Endothelial cell of umbilical vein (primary cell): ENCODE results near the gene RAMP1. TPM values are rescaled to one million over a fixed set of nuclear protein-coding genes. Genes with fewer than 3 reads are reported as not detected.

Experiments
- BruUV-seq: library from RNA; stranded (reverse); fragments of 400-500 nt; replicated peaks from 2 replicates; lab custom pipeline; 2021; lab: Mats Ljungman, UMichigan
- CTCF ChIA-PET: fragments of 300-600, 350-600 bp; sonication (Branson Sonifier 250); formaldehyde crosslinking; loops from one replicate; lab custom pipeline; 2021; ENCODE audit warnings: antibody characterized with exemption, inconsistent platforms; lab: Charles Lee
- POLR2A ChIA-PET: fragments of 300-600, 350-600 bp; sonication (Branson Sonifier 250); formaldehyde crosslinking; loops from one replicate; lab custom pipeline; 2021; ENCODE audit warnings: antibody characterized with exemption, inconsistent platforms; lab: Charles Lee
- DNase-seq: peaks from one replicate; pipeline ENCODE4 v3.0.0-alpha.2; 2011; ENCODE audit warnings: low read depth, low spot score
- FAIRE-seq: peaks from 2 replicates; lab custom pipeline; 2011; peaks lifted over from hg19 to GRCh38; lab: Jason Lieb, UNC
- H2AFZ ChIP-seq: 2 replicates; pipeline ENCODE4 v1.6.0; 2012; ENCODE audit warnings: low read depth, low read length, control low read depth, inconsistent platforms
- H3K27ac ChIP-seq: 2 replicates; pipeline ENCODE4 v1.5.1; 2011; ENCODE audit warnings: low read depth, mild to moderate bottlenecking, control low read depth, low read length, moderate library complexity; ENCODE audit not compliant: insufficient read depth
- H3K27me3 ChIP-seq, 2 experiments: 2 replicates each; pipeline versions ENCODE4 v1.6.0 to v1.6.1; 2011; ENCODE audit warnings: low read length in 2 of 2, mixed read lengths in 1 of 2; ENCODE audit not compliant: control insufficient read depth in 2 of 2, insufficient read depth in 2 of 2
- H3K36me3 ChIP-seq, 2 experiments: 2 replicates in 1 of 2; 3 replicates in 1 of 2; pipeline ENCODE4 v1.5.1; 2011; ENCODE audit warnings: low read length in 2 of 2, mild to moderate bottlenecking in 1 of 2, moderate library complexity in 1 of 2; ENCODE audit not compliant: control insufficient read depth in 2 of 2, insufficient read depth in 2 of 2; ENCODE audit errors: extremely low read depth in 1 of 2
- H3K4me1 ChIP-seq: 3 replicates; pipeline ENCODE4 v1.5.1; 2011; ENCODE audit warnings: mild to moderate bottlenecking, low read length; ENCODE audit not compliant: control insufficient read depth, insufficient read depth; ENCODE audit errors: extremely low read depth
- H3K4me2 ChIP-seq: 2 replicates; pipeline ENCODE4 v1.6.1; 2011; ENCODE audit warnings: low read length, control low read depth, mixed read lengths; ENCODE audit not compliant: insufficient read depth
- H3K4me3 ChIP-seq, 3 experiments: fragments of 200-600 bp in 1 of 3; sonication (generic), shearing (Covaris generic) in 1 of 3; replicated peaks in 1 of 3; 2 replicates each; pipeline ENCODE4 v1.5.1; 2011 to 2016; ENCODE audit warnings: control low read depth in 3 of 3, low read length in 3 of 3, mild to moderate bottlenecking in 2 of 3, inconsistent platforms in 1 of 3, low read depth in 1 of 3, moderate library complexity in 1 of 3; ENCODE audit not compliant: insufficient read depth in 1 of 3
- H3K79me2 ChIP-seq: 2 replicates; pipeline ENCODE4 v1.6.0; 2012; ENCODE audit warnings: low read length, inconsistent platforms; ENCODE audit not compliant: control insufficient read depth, insufficient read depth
- H3K9ac ChIP-seq: replicated peaks from 2 replicates; pipeline ENCODE3; 2011; ENCODE audit warnings: low read length, control low read depth; ENCODE audit not compliant: insufficient read depth; ENCODE audit errors: extremely low read depth
- H3K9me1 ChIP-seq: replicated peaks from 3 replicates; pipeline ENCODE4 v1.6.0; 2011; ENCODE audit warnings: mild to moderate bottlenecking, low read length; ENCODE audit not compliant: control insufficient read depth, insufficient read depth; ENCODE audit errors: extremely low read depth
- H3K9me3 ChIP-seq: replicated peaks from 2 replicates; pipeline ENCODE4 v1.5.1; 2012; ENCODE audit warnings: low read length, inconsistent platforms; ENCODE audit not compliant: control insufficient read depth, insufficient read depth
- H4K20me1 ChIP-seq: replicated peaks from 2 replicates; pipeline ENCODE3; 2011; ENCODE audit warnings: mild to moderate bottlenecking, low read length; ENCODE audit not compliant: control insufficient read depth, insufficient read depth; ENCODE audit errors: extremely low read depth
- CTCF ChIP-seq, 2 donors: IDR thresholded peaks; 1 replicate in 1 of 2; 2 replicates in 1 of 2; pipeline ENCODE4 v1.5.1; 2011; ENCODE audit warnings: low read length in 2 of 2, mild to moderate bottlenecking in 2 of 2, moderate library complexity in 2 of 2, control low read depth in 1 of 2, inconsistent platforms in 1 of 2, low read depth in 1 of 2; ENCODE audit not compliant: insufficient read depth in 1 of 2; ENCODE audit errors: extremely low read depth in 1 of 2
- EZH2 ChIP-seq: IDR thresholded peaks from 2 replicates; pipeline ENCODE4 v1.6.1; 2012; ENCODE audit warnings: borderline replicate concordance, low read depth, mild to moderate bottlenecking, moderate library complexity, low read length, inconsistent platforms; ENCODE audit not compliant: severe bottlenecking
- FOS ChIP-seq: IDR thresholded peaks from 2 replicates; pipeline ENCODE4 v1.6.1; 2011; ENCODE audit warnings: mild to moderate bottlenecking, low read length, moderate library complexity, borderline replicate concordance; ENCODE audit not compliant: insufficient read depth
- GATA2 ChIP-seq: IDR thresholded peaks from 2 replicates; pipeline ENCODE4 v1.7.0; 2011; ENCODE audit warnings: low read depth, mild to moderate bottlenecking, moderate library complexity, mixed read lengths, low read length; ENCODE audit not compliant: insufficient read length, insufficient read depth
- JUN ChIP-seq: IDR thresholded peaks from 2 replicates; pipeline ENCODE4 v1.6.1; 2011; ENCODE audit warnings: borderline replicate concordance, low read depth; ENCODE audit not compliant: insufficient read length, insufficient read depth
- MAX ChIP-seq: IDR thresholded peaks from 2 replicates; pipeline ENCODE4 v1.6.1; 2011; ENCODE audit not compliant: insufficient read depth, insufficient read length
- MYC ChIP-seq: IDR thresholded peaks from one replicate; pipeline ENCODE4 v1.6.1; 2011; ENCODE audit warnings: mild to moderate bottlenecking, low read depth, low read length
- POLR2A ChIP-seq: IDR thresholded peaks from 2 replicates; pipeline ENCODE4 v1.6.1; 2012; ENCODE audit warnings: low read depth, mild to moderate bottlenecking, control low read depth, low read length
- POLR2AphosphoS5 ChIP-seq: IDR thresholded peaks from 2 replicates; pipeline ENCODE4 v1.6.1; 2012; ENCODE audit warnings: low read depth, mild to moderate bottlenecking, control low read depth, low read length, moderate library complexity; ENCODE audit not compliant: insufficient read depth
- dilution Hi-C: fragments of 300-500 bp; cut with MboI; formaldehyde crosslinking; loops from one replicate; pipeline ENCODE4 v1.15.0; 2019; ENCODE audit warnings: low sequenced_read_pairs; ENCODE audit not compliant: extremely low pct_ligation_motif_present
- intact Hi-C: fragments of 100-400 bp; cut with micrococcal nuclease; formaldehyde crosslinking; loops from one replicate; pipeline ENCODE4 v1.10.0; 2022
- polyA plus RNA-seq, 4 experiments: library from polyadenylated mRNA; depleted of rRNA in 3 of 4; stranded (reverse) in 3 of 4; unstranded in 1 of 4; fragments of >200 nt; gene quantifications; 2 replicates each; pipeline versions ENCODE4 v1.2.1 to v1.2.3, GENCODE V29; 2011 to 2012; ENCODE audit warnings: missing spikeins in 1 of 4
- total RNA-seq: library from RNA; stranded (reverse); gene quantifications from 2 replicates; pipeline ENCODE4 v1.2.3, GENCODE V29; 2021

The RAMP1 gene
- total and polyA plus RNA-seq, 2 donors (not counting 3 experiments of a cell fraction or from before 2014, with no cell fraction given): 0.18 TPM; not detected in 1

- Histone ChIP-seq H3K4me1 (no peaks in the 10 kb centered on the region), H3K27me3 (no peaks in the 10 kb centered on the region), H3K27ac (no peak overlapping the region), H3K36me3 (no peaks in the 10 kb centered on the region), H3K9me3 (no peaks in the 10 kb centered on the region), H4K20me1 (no peaks in the 10 kb centered on the region), H3K9ac (no peak overlapping the region), H3K4me2 (no peak overlapping the region), H3K79me2 (no peaks in the 10 kb centered on the region), H3K4me3 (no peak overlapping the region), H3K9me1 (no peaks in the 10 kb centered on the region), H2AFZ (no peak overlapping the region)
- no peak for FAIRE-seq
- ChIA-PET CTCF (no interaction called here), POLR2A (no interaction called here)
- BruUV-seq: no TSS peak
- peak; percentile 6 for DNase-seq
- TF ChIP-seq MYC (no peak), CTCF (IDR thresholded peaks at IDR 0.05; ENCODE audit: extremely low read depth in 1 of 2, insufficient read depth in 1 of 2, low read depth in 1 of 2, low read length in 2 of 2) (no peak), FOS (no peak), EZH2 (no peak), MAX (no peak), POLR2A (no peak), JUN (no peak), GATA2 (no peak), POLR2AphosphoS5 (no peak)
- dilution Hi-C loops (no loop called here), intact Hi-C loops (no loop called here)
These were observed 40.2 kb upstream of the RAMP1 start for GRCh38 chr2:237819231-237819630.
